GM12873 (cell line): ENCODE results near the gene EXOC3L2.
A peak's percentile ranks its signal among the peaks of the same experiment; 100 is the strongest.

Experiments used
- TF ChIP-seq, protein P1 (sequence below): IDR thresholded peaks from 2 replicates; pipeline ENCODE4 v1.5.1; 2012; ENCODE audit warnings: low read depth, mild to moderate bottlenecking, moderate library complexity, low read length, control low read depth; ENCODE audit not compliant: insufficient read depth; ENCODE audit errors: missing control alignments

Gene EXOC3L2

DNA sequence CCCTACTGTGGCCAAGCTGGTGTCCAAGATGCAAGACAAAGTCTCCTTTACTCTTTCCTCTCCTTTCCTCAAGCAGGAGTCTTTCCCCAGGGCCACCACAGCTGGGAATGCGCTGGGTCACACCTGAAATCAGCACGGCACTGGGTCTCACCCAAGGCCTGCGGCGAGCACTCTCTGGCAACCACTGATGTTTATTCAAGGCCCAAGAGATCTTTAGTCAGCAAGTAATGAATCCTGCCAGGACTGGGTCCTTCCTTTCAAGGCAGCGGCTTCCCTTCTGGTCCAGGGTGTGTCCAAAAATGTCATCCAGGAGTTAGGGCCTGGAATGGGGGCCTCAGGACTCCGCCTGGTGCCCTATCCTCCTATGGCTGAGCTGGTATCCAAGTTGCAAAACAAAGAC, 42.6 kb downstream of the EXOC3L2 start:
- TF ChIP-seq, protein P1, sequence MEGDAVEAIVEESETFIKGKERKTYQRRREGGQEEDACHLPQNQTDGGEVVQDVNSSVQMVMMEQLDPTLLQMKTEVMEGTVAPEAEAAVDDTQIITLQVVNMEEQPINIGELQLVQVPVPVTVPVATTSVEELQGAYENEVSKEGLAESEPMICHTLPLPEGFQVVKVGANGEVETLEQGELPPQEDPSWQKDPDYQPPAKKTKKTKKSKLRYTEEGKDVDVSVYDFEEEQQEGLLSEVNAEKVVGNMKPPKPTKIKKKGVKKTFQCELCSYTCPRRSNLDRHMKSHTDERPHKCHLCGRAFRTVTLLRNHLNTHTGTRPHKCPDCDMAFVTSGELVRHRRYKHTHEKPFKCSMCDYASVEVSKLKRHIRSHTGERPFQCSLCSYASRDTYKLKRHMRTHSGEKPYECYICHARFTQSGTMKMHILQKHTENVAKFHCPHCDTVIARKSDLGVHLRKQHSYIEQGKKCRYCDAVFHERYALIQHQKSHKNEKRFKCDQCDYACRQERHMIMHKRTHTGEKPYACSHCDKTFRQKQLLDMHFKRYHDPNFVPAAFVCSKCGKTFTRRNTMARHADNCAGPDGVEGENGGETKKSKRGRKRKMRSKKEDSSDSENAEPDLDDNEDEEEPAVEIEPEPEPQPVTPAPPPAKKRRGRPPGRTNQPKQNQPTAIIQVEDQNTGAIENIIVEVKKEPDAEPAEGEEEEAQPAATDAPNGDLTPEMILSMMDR, result no peak

DNA sequence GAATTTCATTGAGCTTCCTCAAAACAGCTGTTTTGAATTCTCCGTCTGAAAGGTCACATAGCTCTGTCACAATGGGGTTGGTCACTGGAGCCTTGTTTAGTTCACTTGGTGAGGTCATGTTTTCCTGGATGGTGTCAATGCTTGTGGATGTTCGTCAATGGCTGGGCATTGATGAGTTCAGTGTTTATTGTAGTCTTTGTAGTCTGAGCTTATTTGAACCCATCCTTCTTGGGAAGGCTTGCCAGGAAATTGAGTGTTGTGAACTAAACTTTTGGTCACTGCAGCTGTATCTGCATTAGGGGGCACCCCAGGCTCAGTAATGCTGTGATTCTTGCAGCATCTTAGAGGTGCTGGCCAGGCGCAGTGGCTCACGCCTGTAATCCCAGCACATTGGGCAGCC, 44.6 kb downstream of the EXOC3L2 start:
- TF ChIP-seq, protein P1, result peak; percentile 13

DNA sequence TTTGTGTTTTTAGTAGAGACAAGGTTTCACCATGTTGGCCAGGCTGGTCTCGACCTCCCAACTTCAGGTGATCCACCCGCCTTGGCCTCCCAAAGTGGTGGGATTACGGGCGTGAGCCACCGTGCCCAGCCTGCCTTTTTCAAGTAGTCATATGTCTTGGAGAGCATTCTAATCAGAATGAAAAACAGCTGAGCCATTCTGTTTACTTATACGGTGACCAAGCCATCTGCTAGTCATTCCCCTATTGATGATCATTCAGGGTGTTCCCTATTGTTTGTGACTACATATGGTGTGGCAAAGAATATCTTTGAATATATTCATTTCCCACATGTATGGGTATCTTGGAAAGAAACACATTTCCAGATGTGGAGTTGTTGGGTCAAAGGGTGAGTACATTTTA, 49.4 kb downstream of the EXOC3L2 start:
- TF ChIP-seq, protein P1, result no peak

DNA sequence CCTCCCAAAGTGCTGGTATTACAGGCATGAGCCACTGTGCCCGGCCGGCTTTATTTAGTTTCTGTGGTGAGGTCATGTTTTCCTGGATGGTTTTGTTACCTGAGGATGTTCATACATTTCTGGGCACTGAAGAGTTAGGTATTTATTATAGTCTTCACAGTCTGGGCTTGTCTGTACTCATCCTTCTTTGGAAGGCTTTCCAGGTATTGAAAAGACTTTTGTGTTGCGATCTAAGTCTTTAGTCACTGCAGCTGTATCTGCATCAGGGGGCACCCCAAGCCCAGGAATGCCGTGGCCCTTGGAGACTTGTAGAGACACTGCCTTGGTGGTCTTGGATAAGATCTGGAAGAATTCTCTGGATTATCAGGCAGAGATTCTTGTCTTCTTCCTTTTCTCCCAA, 53.8 kb downstream of the EXOC3L2 start:
- TF ChIP-seq, protein P1, result no peak

DNA sequence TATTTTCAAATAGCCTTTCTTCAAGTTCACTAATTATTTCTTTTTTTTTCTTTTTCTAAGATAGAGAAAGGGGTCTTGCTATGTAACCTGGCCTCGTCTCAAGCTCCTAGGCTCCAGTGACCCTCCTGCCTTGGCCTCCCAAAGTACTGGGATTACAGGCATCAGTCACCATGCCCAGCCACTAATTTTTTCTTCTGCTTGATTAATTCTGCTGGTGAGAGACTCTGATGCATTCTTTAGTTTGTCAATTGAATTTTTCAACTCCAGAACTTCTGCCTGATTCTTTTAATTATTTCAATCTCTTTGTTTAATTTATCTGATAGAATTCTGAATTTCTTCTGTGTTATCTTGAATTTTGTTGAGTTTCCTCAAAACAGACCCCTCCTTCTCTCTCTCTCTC, 55.2 kb downstream of the EXOC3L2 start:
- TF ChIP-seq, protein P1, result no peak

DNA sequence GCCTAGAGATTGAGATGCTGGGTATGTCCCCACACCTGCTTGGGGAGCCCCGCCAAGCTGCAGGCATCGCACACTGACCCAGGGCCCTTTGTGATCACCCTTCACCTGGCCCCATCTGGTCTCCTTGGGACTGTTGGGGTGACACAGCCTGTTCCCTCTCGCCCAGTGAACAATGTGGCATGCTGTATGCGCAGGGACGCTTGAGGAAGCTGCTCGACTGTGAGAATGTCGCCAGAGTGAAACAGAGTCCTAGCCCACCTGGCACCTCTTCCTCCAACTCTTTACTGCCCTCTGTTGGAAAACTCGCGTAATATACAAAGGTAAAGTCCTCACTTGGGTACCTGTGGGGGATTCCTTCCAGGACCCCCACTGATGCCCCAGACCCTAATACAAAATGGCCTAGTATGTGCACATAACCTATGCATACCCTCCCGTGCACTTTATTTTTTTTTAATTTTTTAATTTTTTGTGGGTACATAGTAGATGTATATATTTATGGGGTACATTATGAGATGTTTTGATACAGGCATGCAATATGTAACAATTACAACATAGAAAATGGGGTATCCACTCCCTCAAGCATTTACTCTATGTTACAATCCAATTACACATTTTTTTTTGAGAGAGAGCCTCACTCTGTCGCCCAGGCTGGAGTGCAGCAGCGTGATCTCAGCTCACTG, 57.6 kb downstream of the EXOC3L2 start:
- TF ChIP-seq, protein P1, result peak; percentile 80

DNA sequence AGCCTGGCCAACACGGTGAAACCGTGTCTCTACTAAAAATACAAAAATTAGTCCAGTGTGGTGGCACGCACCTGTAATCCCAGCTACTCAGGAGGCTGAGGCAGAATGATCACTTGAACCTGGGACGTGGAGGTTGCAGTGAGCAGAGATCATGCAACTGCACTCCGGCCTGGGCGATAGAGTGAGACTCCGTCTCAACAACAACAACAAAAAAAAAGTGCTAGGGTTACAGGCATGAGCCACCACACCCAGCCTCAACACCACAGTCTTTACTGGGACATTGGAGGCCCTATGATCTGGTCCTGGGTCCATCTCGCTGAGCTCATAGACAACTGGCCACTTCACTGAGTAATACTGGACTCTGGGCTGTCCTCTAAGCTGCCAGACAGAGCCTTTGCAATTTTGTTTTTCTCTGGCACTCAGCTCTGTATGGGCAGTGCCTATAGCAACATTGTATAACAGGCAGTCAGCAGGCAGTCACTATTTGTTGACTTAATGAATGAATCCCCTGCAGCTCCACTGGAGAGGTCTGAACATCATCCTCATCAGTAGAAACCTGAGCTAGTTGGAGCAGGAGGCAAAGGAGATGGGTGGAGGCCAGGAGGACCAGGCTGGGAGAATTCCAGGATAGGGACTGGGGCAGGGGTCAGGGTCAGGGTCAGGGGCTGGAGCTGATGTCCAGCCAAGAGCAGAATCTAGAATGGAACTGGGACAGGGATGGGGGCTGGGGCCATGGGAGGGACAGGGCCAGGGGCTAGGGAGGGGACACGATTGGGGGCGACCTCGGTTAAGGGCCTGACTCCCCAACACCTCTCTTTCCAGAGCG, 58.5 kb downstream of the EXOC3L2 start:
- TF ChIP-seq, protein P1, result no peak
